Fibroblast of peridontal ligament (primary cell): ENCODE measurements around the gene ABLIM2.
"Not testable (repeated sequence)": the region's sequence is repeated elsewhere in the genome, so short reads cannot be mapped to it uniquely, and the experiment has no call there.

Experiments used
- DNase-seq: peaks from one replicate; pipeline ENCODE4 v3.0.0-alpha.2; 2010; ENCODE audit errors: extremely low read depth

Gene ABLIM2

GRCh38 chr4:7939377-7940108 is 219.1 kb downstream of the ABLIM2 start, which contains the start of gene AFAP1:
TSS of gene AFAP1 (minus strand) at chr4:7939861. CDS start at chr4:7872078, 67,783 bp downstream.
- peak; percentile 71 for DNase-seq

- peak; percentile 56 for DNase-seq
Measured at GRCh38 chr4:7938609-7939376, 219.8 kb downstream of the ABLIM2 start.

DNA sequence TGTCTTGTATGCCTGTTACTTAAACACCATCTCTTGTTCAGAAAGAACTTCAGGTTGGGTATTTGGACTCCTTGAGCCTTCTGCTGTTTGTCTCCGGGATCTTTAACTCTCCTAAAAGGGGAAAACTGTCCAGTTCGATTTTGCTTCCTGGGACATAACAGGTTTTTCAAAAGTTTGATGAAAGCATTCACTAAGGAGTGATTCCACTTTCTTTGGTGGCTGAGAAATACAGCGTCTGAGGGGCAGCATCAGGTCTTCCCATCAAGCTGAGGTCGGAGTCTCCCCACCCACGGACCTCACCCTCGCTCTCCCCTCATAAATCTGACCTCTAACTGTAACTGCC is 220.4 kb downstream of the ABLIM2 start:
- DNase-seq: peak; percentile 49

- DNase-seq: peak; percentile 67
Measured at GRCh38 chr4:7937006-7937405, 221.6 kb downstream of the ABLIM2 start.

DNA sequence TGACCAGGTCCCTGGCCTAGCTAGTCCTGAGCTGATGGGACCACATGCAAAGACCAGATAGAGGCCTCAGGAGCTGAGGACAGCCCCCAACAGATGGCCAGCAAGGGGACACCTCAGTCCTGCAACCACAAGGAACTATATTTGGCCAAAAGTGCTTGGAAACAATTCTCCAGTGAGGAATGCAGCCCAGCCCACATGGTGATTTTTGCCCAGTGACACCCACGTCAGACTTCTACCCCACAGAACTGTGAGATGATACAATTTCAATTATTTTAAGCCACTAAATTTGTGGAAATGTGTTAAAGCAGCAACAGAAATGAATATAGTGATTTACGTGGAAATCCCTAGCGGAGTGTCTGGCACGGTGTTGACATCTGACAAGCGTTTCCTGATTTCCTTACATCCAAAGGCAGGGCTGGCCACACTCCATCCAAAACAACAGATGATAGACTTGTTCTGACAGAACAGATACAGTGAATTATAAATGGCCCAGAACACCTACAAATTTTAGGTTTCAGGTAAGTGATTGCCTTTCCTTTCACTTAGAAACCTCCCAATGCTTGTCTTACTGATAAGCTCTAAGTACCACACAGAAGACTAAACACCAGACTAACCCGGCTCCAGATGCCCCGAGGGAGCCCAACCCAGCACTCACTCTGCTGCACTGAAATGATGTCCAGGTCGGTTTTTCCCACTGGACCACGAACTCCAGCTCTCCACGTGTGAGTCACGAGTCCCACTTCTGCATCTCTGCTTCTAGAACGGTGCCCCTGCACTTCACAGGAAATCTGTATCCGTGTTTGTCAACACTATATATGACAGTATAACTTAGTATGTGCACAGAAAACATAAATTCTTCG is 224.7 kb downstream of the ABLIM2 start:
- DNase-seq: no peak

DNA sequence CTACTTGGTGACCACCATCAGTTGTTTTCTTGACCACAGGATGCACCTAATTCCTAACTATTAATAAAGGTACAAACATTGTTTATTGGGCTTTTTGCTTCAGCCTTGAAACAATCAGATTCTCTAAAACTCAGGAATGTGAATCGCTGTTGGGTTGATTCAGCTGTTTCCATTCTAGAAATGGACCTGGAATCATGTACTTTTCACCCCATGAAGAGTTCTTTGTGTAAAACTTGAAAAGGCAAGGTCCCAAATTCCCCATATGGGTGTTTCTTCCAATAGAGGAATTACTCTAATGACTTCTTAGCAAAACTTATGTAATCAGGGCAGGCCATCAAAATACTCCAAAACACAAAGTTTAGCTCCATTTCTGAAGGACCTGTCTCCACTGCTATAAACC is 226.3 kb downstream of the ABLIM2 start:
- DNase-seq: no peak

DNA sequence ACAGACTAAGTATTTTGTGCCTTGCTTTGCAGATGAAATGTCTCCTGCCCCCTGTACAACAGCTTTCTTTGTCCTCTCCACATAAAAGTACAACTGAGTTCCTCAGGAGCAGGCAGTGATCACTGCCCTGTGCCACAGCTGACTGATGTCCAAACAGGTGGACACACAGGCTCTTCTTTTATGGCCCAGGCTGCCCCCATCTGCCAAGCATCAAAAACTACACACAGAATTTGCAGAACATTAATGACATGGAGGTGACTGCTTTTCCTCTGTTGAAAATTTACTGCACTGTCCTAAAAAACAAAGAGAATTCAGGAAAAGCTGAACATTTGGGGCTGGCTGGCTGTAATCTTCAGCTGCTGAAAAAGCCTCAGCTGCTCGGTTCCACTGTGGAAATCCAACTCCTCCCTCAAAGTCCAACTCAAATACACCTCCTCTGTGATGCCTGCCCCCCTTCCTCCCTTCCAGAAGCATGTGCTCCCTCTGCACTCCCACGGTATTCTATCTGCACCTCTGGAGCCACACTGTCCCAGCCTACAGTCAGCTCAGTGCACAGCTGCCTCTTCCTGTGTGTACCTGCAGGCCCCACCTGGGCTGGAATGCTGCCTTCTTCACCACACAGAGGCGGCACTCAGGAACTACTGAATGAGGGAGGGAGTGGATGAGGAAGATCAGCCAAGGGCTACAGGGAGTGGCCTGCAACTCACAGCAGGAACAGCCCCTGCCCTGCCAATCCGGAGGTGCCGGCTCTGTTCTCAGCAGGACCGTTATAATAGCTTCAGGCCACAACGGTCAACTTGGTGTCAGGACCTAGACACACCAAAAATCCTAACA is 229.3 kb downstream of the ABLIM2 start:
- DNase-seq: no peak

- DNase-seq: no peak
Measured at GRCh38 chr4:7928711-7929110, 229.9 kb downstream of the ABLIM2 start.

DNA sequence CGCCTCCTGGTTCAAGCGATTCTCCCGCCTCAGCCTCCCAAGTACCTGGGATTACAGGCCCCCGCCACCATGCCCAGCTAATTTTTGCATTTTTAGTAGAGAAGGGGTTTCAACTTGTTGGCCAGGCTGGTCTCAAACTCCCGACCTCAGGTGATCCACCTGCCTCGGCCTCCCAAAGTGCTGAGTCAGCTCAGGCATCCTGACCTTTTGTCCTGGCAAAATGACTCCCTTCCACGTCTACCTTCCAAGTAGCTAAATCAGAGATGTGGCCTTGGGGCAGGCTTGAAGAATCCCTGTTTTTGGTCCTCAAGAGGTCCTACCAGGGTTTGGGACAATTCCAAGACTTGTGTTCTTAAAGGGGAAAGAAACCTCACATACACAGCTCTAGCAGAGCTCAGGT is 231.8 kb downstream of the ABLIM2 start:
- DNase-seq: no peak

- DNase-seq: no peak
Measured at GRCh38 chr4:7924570-7924969, 234.0 kb downstream of the ABLIM2 start.

DNA sequence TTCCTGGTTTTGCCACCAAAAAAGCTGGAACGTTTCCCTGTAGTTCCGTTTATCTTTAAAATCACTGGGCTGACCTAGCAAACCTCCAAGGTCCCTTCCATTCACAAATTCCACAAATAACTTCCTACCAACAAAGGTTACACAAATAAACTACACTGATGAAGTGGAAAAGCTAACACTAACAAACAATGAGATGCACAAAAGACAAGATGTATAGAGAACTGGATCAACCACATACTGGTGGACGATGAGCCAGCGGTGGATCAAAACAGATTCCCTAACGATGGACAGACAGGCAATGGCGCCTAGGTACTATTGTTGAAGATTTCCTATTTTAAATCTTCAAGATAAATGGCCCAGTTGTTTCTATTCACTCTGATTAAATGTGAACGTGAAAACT is 234.4 kb downstream of the ABLIM2 start:
- DNase-seq: no peak

DNA sequence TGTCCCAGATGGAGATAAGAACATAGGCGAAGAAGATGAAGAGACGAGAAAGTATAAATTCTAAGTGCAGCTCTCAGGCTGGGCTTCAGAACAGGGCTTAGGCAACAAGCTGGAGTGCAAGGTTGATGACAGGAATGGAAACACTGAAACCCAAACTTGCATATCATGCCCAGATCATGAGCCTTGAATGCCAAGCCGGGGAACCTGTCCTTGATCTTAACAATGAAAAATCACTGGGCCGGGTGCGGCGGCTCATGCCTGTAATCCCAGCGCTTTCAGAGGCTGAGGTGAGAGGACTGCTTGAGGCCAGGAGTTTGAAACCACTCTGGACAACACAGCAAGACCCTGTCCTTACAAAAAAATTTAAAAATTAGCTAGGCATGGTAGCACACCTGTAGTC is 236.1 kb downstream of the ABLIM2 start:
- DNase-seq: no peak

GRCh38 chr4:7918981-7919380 is 239.6 kb downstream of the ABLIM2 start:
- DNase-seq: no peak

DNA sequence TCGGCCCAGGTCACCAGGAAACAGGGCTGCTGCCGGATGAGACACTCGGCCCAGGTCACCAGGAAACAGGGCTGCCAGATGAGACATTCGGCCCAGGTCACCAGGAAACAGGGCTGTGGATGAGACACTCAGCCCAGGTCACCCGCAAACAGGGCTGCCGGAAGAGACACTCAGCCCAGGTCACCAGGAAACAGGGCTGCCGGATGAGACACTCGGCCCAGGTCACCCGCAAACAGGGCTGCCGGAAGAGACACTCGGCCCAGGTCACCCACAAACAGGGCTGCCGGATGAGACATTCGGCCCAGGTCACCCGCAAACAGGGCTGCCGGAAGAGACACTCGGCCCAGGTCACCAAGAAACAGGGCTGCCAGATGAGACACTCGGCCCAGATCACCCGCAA is 240.4 kb downstream of the ABLIM2 start:
- not testable (repeated sequence) for DNase-seq

DNA sequence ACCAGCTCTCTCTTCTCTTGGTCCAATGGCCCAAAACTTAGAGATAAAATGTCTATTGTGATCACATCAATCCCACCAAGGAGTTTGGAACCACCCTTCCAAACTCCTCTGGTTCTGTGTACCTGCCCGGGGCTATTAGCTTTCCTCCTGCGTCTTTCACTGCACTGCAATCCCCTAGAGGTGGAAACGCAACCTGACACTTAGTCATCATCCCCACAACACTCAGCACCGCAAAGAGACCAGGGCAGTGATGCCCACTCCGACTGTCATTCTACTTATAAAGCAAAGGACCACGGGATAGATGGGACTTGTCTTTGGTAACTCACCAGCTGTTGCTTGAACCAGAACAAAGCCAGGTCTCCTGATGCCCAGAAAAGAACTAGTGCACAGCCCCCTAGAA is 240.9 kb downstream of the ABLIM2 start:
- no peak for DNase-seq

DNA sequence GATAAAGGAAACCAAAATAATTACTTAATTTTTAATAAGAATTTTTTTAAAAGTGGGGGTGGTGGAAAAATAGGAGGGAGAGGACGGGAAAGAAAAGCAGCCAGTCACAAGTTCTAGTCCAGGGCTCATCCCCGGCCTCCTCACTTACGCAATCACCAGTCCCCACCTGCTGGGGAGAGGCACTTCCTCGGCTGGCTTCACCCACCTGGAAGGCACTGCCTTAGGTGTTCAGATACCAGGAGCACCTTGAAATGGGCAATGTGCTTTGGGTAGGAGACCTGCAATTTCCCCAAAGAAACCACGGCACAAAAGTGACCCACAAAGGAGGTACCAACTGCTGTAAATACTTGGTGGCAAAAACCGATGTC is 242.8 kb downstream of the ABLIM2 start:
- DNase-seq: no peak
